PC-3 (cell line): ENCODE measurements around the gene RAC3. TPM values are rescaled to one million over a fixed set of nuclear protein-coding genes. Genes with fewer than 3 reads are reported as not detected.

ENCODE experiments used
- ATAC-seq: fragments of 200-7000 bp; cut with Tn5 transposase; 2 replicates; pipeline ENCODE4 v1.9.1; 2020; ENCODE audit warnings: mild to moderate bottlenecking, moderate library complexity
- BruUV-seq: library from RNA; stranded (reverse); fragments of 400-500 nt; replicated peaks from 2 replicates; lab custom pipeline; 2021; lab: Mats Ljungman, UMichigan
- CTCF ChIA-PET: fragments of 300-600 bp; sonication (Branson Sonifier 250); formaldehyde crosslinking; loops from one replicate; lab custom pipeline; 2022; ENCODE audit warnings: antibody characterized with exemption; lab: Charles Lee
- POLR2A ChIA-PET: fragments of 300-600 bp; sonication (Branson Sonifier 250); formaldehyde crosslinking; loops from one replicate; lab custom pipeline; 2022; ENCODE audit warnings: antibody characterized with exemption; ENCODE audit not compliant: unreplicated experiment; lab: Charles Lee
- DNase-seq: peaks from one replicate; pipeline ENCODE4 v3.0.0-alpha.2; 2015
- H2AFZ ChIP-seq: fragments of 300-600 bp; sonication (generic); 2 replicates; pipeline ENCODE4 v1.6.0; 2016; ENCODE audit warnings: antibody characterized with exemption, low read length
- H3F3A ChIP-seq: fragments of 300-600 bp; sonication (generic); one replicate; pipeline ENCODE4 v1.6.0; 2017; ENCODE audit warnings: antibody characterized with exemption, low read length, control low read depth, mild to moderate bottlenecking; ENCODE audit not compliant: unreplicated experiment
- H3K27ac ChIP-seq: fragments of 300-600 bp; sonication (generic); 2 replicates; pipeline ENCODE4 v1.5.1; 2016; ENCODE audit warnings: mild to moderate bottlenecking, low read length
- H3K27me3 ChIP-seq: fragments of 300-600 bp; sonication (generic); 2 replicates; pipeline ENCODE4 v1.6.1; 2016; ENCODE audit warnings: low read length, mixed read lengths
- H3K36me3 ChIP-seq: fragments of 300-600 bp; sonication (generic); 2 replicates; pipeline ENCODE4 v1.6.1; 2016; ENCODE audit warnings: low read depth, mixed run types, low read length, mixed read lengths
- H3K4me1 ChIP-seq: fragments of 300-600 bp; sonication (generic); 2 replicates; pipeline ENCODE4 v1.5.1; 2016; ENCODE audit warnings: low read length; ENCODE audit not compliant: insufficient read depth
- H3K4me2 ChIP-seq: fragments of 300-600 bp; sonication (generic); 2 replicates; pipeline ENCODE4 v1.6.0; 2016; ENCODE audit warnings: low read length
- H3K4me3 ChIP-seq: fragments of 300-600 bp; sonication (generic); 2 replicates; pipeline ENCODE4 v1.5.1; 2016; ENCODE audit warnings: mild to moderate bottlenecking, low read length, mixed read lengths
- H3K79me2 ChIP-seq: fragments of 300-600 bp; sonication (generic); 2 replicates; pipeline ENCODE4 v1.6.1; 2017; ENCODE audit warnings: low read length, mixed read lengths
- H3K9ac ChIP-seq: fragments of 300-600 bp; sonication (generic); 2 replicates; pipeline ENCODE4 v1.6.0; 2016; ENCODE audit warnings: mild to moderate bottlenecking, low read length
- H3K9me2 ChIP-seq: fragments of 300-600 bp; sonication (generic); replicated peaks from 2 replicates; pipeline ENCODE4 v1.6.1; 2016; ENCODE audit warnings: mixed run types, low read length, mixed read lengths
- H3K9me3 ChIP-seq: fragments of 300-600 bp; sonication (generic); 2 replicates; pipeline ENCODE4 v1.6.1; 2016; ENCODE audit warnings: low read length, mixed read lengths
- H4K20me1 ChIP-seq: fragments of 300-600 bp; sonication (generic); 2 replicates; pipeline ENCODE4 v1.6.1; 2016; ENCODE audit warnings: low read length, mixed read lengths
- CTCF ChIP-seq: fragments of 300-600 bp; sonication (generic); conservative IDR thresholded peaks from 2 replicates; pipeline ENCODE4 v1.5.1; 2017; ENCODE audit warnings: antibody characterized with exemption, low read depth, mild to moderate bottlenecking, low read length
- EZH2 ChIP-seq: fragments of 300-600 bp; sonication (generic); IDR thresholded peaks from one replicate; pipeline ENCODE4 v1.6.1; 2017; ENCODE audit warnings: antibody characterized with exemption, mild to moderate bottlenecking, low read length; ENCODE audit not compliant: unreplicated experiment
- EZH2phosphoT487 ChIP-seq: fragments of 300-600 bp; sonication (generic); IDR thresholded peaks from 2 replicates; pipeline ENCODE4 v1.6.1; 2018; ENCODE audit warnings: mild to moderate bottlenecking, antibody characterized with exemption, low read length, borderline replicate concordance
- intact Hi-C: fragments of 100-400 bp; cut with micrococcal nuclease; formaldehyde crosslinking; loops from 2 replicates; pipeline ENCODE4 v1.9.0; 2023
- total RNA-seq: library from RNA; depleted of rRNA; stranded (reverse); fragments of >200 nt; gene quantifications from 2 replicates; pipeline ENCODE4 v1.2.3, GENCODE V29; 2014

RAC3 gene
- total RNA-seq, 1 experiment from 2014 or later = 52.2 TPM

GRCh38 chr17:82000803-82001570 lies 30.5 kb upstream of the RAC3 start:
- Histone ChIP-seq H3K27ac (no peak overlapping the region), H3K9ac (no peak overlapping the region), H3F3A (no peaks in the 10 kb centered on the region), H3K4me1 (peaks cover 21% of the 10 kb centered on the region), H3K79me2 (no peaks in the 10 kb centered on the region), H2AFZ (no peak overlapping the region), H3K36me3 (no peaks in the 10 kb centered on the region), H4K20me1 (no peaks in the 10 kb centered on the region), H3K9me3 (no peaks in the 10 kb centered on the region), H3K27me3 (no peaks in the 10 kb centered on the region), H3K9me2 (no peaks in the 10 kb centered on the region), H3K4me2 (no peak overlapping the region), H3K4me3 (no peak overlapping the region)
- TF ChIP-seq EZH2 (no peak), CTCF (no peak), EZH2phosphoT487 (no peak)
- DNase-seq (no peak), ATAC-seq (no peak)
- CTCF ChIA-PET = no interaction called here
- BruUV-seq = no TSS peak
- POLR2A ChIA-PET = no interaction called here
- intact Hi-C loops = no loop called here

GRCh38 chr17:82001571-82002056 lies 29.9 kb upstream of the RAC3 start:
- no peak overlapping the region for H3K4me3 ChIP-seq
- ChIA-PET CTCF (interaction anchor here (0.7 kb wide), 1 partner anchor 204 kb away, joined by 9 read pairs; no protein-coding TSS in a partner anchor), POLR2A (no interaction called here)
- H3K9me3 ChIP-seq = no peaks in the 10 kb centered on the region
- H3K9ac ChIP-seq = no peak overlapping the region
- no peak overlapping the region for H3K27ac ChIP-seq
- DNase-seq (no peak), ATAC-seq (no peak)
- intact Hi-C loops = no loop called here
- H3K4me2 ChIP-seq = no peak overlapping the region
- H3K9me2 ChIP-seq = no peaks in the 10 kb centered on the region
- H3K79me2 ChIP-seq = no peaks in the 10 kb centered on the region
- TF ChIP-seq CTCF (no peak), EZH2 (no peak), EZH2phosphoT487 (no peak)
- no peaks in the 10 kb centered on the region for H3F3A ChIP-seq
- BruUV-seq = no TSS peak
- H3K27me3 ChIP-seq = no peaks in the 10 kb centered on the region
- no peaks in the 10 kb centered on the region for H4K20me1 ChIP-seq
- H2AFZ ChIP-seq = no peak overlapping the region
- peaks cover 21% of the 10 kb centered on the region for H3K4me1 ChIP-seq
- no peaks in the 10 kb centered on the region for H3K36me3 ChIP-seq
